Chondrocyte (in vitro differentiated cells): ENCODE results near the gene MOGAT1. TPM values are rescaled to one million over a fixed set of nuclear protein-coding genes. Genes with fewer than 3 reads are reported as not detected.

Experiments used
- DNase-seq: peaks from one replicate; pipeline ENCODE4 v3.0.0; 2021; ENCODE audit warnings: mixed read lengths, low spot score
- H3K27ac Mint-ChIP-seq: one replicate; pipeline ENCODE4 v1.8.0; 2021; ENCODE audit warnings: mild to moderate bottlenecking, moderate library complexity, mixed read lengths; ENCODE audit not compliant: unreplicated experiment
- H3K27me3 Mint-ChIP-seq: 2 replicates; pipeline ENCODE4 v1.8.0; 2021; ENCODE audit warnings: low read depth, mixed read lengths
- H3K36me3 Mint-ChIP-seq: 2 replicates; pipeline ENCODE4 v1.8.0; 2021; ENCODE audit warnings: low read depth, mixed read lengths
- H3K4me1 Mint-ChIP-seq: 2 replicates; pipeline ENCODE4 v1.8.0; 2021; ENCODE audit warnings: low read depth, mild to moderate bottlenecking, mixed read lengths
- H3K4me3 Mint-ChIP-seq: one replicate; pipeline ENCODE4 v1.8.0; 2021; ENCODE audit warnings: mild to moderate bottlenecking, moderate library complexity, mixed read lengths; ENCODE audit not compliant: unreplicated experiment
- H3K9me3 Mint-ChIP-seq: 2 replicates; pipeline ENCODE4 v1.8.0; 2021; ENCODE audit warnings: low read depth, mixed read lengths
- total RNA-seq: library from RNA; stranded (reverse); gene quantifications from 3 replicates; pipeline ENCODE4 v1.2.1, GENCODE V29; 2021
- TF ChIP-seq, protein P1 (sequence below): fragments of 200-600 bp; sonication (generic); IDR thresholded peaks from 2 replicates; pipeline ENCODE4 v1.5.0; 2021; ENCODE audit warnings: antibody characterized with exemption, mild to moderate bottlenecking, moderate library complexity

MOGAT1 gene
- total RNA-seq, 1 donor from 2014 or later = not detected

DNA sequence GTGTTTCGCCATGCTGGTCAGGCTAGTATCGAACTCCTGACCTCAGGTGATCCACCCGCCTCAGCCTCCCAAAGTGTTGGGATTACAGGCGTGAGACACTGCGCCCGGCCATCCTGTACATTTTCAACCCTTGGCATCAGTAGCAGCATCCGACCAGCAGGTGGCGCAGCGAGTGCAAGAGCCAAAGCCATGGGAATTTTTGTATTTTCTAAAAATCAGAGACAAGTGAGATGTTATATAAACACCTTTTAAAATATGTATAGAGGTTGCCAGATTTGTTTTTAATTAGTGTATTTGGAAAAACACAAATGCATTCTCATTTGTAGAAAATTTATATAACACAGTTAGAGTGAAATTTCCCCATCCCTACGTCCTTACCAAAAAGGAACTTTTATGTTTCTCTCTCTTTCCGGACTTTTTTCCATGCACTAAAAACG, 36.8 kb downstream of the MOGAT1 start:
- DNase-seq = no peak
- Mint-ChIP-seq H3K4me3 (no peak overlapping the region), H3K4me1 (peaks cover 75% of the 10 kb centered on the region), H3K36me3 (no peaks in the 10 kb centered on the region), H3K27ac (peak overlapping the region; percentile 96), H3K27me3 (no peaks in the 10 kb centered on the region), H3K9me3 (no peaks in the 10 kb centered on the region)
- TF ChIP-seq, protein P1, sequence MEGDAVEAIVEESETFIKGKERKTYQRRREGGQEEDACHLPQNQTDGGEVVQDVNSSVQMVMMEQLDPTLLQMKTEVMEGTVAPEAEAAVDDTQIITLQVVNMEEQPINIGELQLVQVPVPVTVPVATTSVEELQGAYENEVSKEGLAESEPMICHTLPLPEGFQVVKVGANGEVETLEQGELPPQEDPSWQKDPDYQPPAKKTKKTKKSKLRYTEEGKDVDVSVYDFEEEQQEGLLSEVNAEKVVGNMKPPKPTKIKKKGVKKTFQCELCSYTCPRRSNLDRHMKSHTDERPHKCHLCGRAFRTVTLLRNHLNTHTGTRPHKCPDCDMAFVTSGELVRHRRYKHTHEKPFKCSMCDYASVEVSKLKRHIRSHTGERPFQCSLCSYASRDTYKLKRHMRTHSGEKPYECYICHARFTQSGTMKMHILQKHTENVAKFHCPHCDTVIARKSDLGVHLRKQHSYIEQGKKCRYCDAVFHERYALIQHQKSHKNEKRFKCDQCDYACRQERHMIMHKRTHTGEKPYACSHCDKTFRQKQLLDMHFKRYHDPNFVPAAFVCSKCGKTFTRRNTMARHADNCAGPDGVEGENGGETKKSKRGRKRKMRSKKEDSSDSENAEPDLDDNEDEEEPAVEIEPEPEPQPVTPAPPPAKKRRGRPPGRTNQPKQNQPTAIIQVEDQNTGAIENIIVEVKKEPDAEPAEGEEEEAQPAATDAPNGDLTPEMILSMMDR = peak; percentile 98

DNA sequence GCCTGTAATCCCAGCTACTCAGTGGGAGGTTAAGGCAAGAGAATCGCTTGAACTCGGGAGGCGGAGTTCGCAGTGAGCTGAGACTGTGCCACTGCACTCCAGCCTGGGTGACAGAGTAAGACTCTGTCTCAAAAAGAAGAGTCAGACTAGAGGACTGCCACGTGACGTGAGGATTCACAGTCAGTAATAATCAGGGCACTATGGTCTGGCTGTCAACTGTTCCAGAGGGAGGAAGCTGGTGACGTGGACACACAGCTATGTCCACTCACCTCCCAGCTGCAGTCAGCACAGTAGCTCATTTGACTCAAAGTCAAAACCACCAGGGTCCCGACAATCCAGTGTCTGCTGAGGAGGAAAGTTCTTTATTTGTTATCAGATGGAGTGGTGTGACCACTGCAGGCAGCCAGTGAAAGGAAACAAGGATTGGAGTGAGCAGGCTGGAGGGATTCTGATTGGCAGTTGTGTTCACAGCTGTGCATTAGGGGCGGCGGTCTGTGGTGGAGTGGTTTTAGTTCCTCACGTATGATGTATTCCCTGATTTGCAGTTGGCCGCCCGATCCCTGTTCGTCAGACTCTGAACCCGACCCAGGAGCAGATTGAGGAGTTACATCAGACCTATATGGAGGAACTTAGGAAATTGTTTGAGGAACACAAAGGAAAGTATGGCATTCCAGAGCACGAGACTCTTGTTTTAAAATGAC, 37.9 kb downstream of the MOGAT1 start:
- peak; percentile 94 for DNase-seq
- no peaks in the 10 kb centered on the region for H3K9me3 Mint-ChIP-seq
- H3K27me3 Mint-ChIP-seq = no peaks in the 10 kb centered on the region
- no peaks in the 10 kb centered on the region for H3K36me3 Mint-ChIP-seq
- peak overlapping the region; percentile 65 for H3K4me3 Mint-ChIP-seq
- peaks cover 75% of the 10 kb centered on the region for H3K4me1 Mint-ChIP-seq
- TF ChIP-seq, protein P1 = no peak
- H3K27ac Mint-ChIP-seq = peak overlapping the region; percentile 96

DNA sequence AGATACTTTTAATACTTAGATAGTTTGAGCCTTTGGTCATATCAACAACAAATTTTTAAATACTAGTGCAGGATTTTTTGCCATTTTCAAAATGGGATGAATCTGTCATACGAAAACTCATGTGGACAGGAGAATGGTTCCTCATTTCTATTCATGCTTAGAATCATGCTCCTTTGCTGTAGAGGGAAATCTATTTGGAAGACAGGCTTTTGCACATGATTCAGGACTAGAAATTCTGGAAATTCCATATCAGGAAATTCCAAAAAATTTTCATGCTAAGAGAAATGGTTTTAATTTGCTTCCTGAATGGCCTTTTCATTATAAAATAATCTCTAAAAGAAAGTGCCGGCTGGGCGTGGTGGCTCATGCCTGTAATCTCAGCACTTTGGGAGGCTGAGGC, 39.3 kb downstream of the MOGAT1 start:
- H3K4me1 Mint-ChIP-seq = peaks cover 83% of the 10 kb centered on the region
- TF ChIP-seq, protein P1 = no peak
- no peaks in the 10 kb centered on the region for H3K36me3 Mint-ChIP-seq
- no peaks in the 10 kb centered on the region for H3K27me3 Mint-ChIP-seq
- no peaks in the 10 kb centered on the region for H3K9me3 Mint-ChIP-seq
- H3K27ac Mint-ChIP-seq = no peak overlapping the region
- DNase-seq = no peak
- H3K4me3 Mint-ChIP-seq = no peak overlapping the region

DNA sequence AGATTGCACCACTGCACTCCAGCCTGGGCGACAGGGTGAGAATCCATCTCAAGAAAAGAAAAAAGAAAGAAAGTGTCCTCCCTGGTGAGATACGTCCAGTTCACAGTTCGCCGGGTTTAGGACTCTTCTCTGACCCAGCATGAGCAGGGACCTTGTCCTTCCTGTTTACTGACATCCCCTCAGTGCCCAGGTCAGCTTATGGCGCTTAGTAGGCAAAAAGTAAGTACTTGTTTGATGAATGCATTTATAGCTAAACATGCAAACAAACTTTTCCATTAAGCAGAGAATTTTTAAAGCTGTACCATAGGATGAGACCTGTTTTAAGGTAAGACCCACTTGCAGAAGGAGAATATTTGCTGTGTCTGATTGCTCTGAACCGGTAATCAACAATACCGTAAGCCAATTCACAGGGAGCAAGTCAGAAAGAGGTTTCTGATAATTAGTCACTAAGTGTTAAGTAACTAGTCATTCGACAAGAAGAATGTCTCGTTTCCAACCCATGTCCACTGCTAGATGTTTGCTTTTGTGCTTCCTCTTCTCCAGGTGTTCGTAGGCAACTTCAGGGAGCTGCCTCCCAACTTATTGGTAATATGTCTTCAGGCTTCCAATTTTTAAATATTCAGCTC, 40.0 kb downstream of the MOGAT1 start:
- peaks cover 77% of the 10 kb centered on the region for H3K4me1 Mint-ChIP-seq
- TF ChIP-seq, protein P1 = no peak
- H3K27ac Mint-ChIP-seq = peak overlapping the region; percentile 15
- no peaks in the 10 kb centered on the region for H3K9me3 Mint-ChIP-seq
- no peak for DNase-seq
- no peaks in the 10 kb centered on the region for H3K36me3 Mint-ChIP-seq
- no peaks in the 10 kb centered on the region for H3K27me3 Mint-ChIP-seq
- H3K4me3 Mint-ChIP-seq = no peak overlapping the region

DNA sequence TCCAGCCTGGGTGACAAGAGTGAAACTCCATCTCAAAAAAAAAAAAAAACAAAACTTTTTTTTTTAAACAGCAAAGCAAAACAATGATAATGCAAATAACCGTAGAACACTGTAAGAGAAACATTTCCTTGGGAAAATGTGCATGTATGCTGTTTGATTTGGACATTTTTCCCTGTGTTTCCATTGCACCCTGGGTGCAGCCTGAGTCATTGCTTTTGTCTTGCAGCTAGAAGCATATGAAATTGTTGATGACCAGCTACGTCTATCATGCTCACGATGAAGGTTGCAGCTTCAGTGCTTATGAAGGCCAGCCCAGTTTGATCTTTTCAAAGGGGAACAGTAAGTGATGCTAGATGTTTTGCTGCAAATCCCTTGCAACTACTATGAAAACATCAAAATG, 41.5 kb downstream of the MOGAT1 start:
- peaks cover 62% of the 10 kb centered on the region for H3K4me1 Mint-ChIP-seq
- TF ChIP-seq, protein P1 = no peak
- H3K4me3 Mint-ChIP-seq = no peak overlapping the region
- DNase-seq = no peak
- H3K9me3 Mint-ChIP-seq = no peaks in the 10 kb centered on the region
- no peaks in the 10 kb centered on the region for H3K36me3 Mint-ChIP-seq
- no peaks in the 10 kb centered on the region for H3K27me3 Mint-ChIP-seq
- peak overlapping the region; percentile 64 for H3K27ac Mint-ChIP-seq
